Measurements from ENCODE around the gene MPHOSPH9.

GRCh38 chr12:123107926-123108681 lies 124.8 kb downstream of the MPHOSPH9 start:
- TF ChIP-seq, protein P1, sequence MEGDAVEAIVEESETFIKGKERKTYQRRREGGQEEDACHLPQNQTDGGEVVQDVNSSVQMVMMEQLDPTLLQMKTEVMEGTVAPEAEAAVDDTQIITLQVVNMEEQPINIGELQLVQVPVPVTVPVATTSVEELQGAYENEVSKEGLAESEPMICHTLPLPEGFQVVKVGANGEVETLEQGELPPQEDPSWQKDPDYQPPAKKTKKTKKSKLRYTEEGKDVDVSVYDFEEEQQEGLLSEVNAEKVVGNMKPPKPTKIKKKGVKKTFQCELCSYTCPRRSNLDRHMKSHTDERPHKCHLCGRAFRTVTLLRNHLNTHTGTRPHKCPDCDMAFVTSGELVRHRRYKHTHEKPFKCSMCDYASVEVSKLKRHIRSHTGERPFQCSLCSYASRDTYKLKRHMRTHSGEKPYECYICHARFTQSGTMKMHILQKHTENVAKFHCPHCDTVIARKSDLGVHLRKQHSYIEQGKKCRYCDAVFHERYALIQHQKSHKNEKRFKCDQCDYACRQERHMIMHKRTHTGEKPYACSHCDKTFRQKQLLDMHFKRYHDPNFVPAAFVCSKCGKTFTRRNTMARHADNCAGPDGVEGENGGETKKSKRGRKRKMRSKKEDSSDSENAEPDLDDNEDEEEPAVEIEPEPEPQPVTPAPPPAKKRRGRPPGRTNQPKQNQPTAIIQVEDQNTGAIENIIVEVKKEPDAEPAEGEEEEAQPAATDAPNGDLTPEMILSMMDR (IDR thresholded peaks at IDR 0.05), result no peak
- TF ChIP-seq POLR2AphosphoS5 (IDR thresholded peaks at IDR 0.05; ENCODE audit: low read depth, low read length), result no peak
